HUES64 (cell line): Measurements from ENCODE around the gene PBOV1.

Experiments
- H3K27ac ChIP-seq: 2 replicates; pipeline ENCODE4 v1.7.0; 2013; ENCODE audit warnings: low read depth, low read length, inconsistent platforms
- H3K27me3 ChIP-seq: 2 replicates; pipeline ENCODE4 v1.6.1; 2013; ENCODE audit warnings: mild to moderate bottlenecking, low read length; ENCODE audit not compliant: insufficient read depth
- H3K36me3 ChIP-seq: 2 replicates; pipeline ENCODE4 v1.6.1; 2013; ENCODE audit warnings: mild to moderate bottlenecking, low read length; ENCODE audit not compliant: insufficient read depth
- H3K4me1 ChIP-seq: 2 replicates; pipeline ENCODE4 v1.6.1; 2013; ENCODE audit warnings: mild to moderate bottlenecking, low read length, moderate library complexity; ENCODE audit not compliant: insufficient read depth
- H3K4me3 ChIP-seq: 2 replicates; pipeline ENCODE4 v1.5.1; 2013; ENCODE audit warnings: mild to moderate bottlenecking, low read length, moderate library complexity
- H3K9ac ChIP-seq: 2 replicates; pipeline ENCODE4 v1.6.1; 2013; ENCODE audit warnings: mild to moderate bottlenecking, low read depth, low read length
- H3K9me3 ChIP-seq: 2 replicates; pipeline ENCODE4 v1.6.1; 2013; ENCODE audit warnings: low read depth, low read length; ENCODE audit not compliant: insufficient read depth
- WGBS: fragments of 150-250, 120-280 bp; methylation state at CpG from one replicate; pipeline ENCODE4 v1.1.7; 2013; ENCODE audit warnings: missing lambda C conversion rate; 5-methylcytosine and 5-hydroxymethylcytosine counted together

PBOV1 gene

DNA sequence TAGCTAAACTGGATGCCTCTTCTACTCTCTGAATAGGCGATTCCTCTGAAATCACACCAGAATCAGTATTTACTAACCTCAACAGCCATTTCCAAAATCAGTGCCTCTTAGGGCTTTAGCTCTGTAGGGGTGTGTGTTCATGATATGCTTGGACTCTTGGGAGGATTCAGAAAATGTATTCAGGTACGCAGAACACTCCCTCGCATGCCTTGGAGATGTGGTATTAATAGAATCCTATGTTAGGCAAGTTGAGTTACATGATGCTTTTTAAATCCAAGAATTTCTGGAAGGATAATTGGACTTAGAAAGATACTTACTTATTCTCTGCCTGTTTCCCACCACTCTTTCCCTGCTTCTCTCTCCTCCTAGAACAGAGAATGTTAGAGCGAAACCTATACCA is 31.8 kb upstream of the PBOV1 start:
- Histone ChIP-seq H3K9me3 (no peaks in the 10 kb centered on the region), H3K4me3 (no peak overlapping the region), H3K27ac (no peak overlapping the region), H3K9ac (no peak overlapping the region), H3K27me3 (no peaks in the 10 kb centered on the region), H3K4me1 (no peaks in the 10 kb centered on the region), H3K36me3 (no peaks in the 10 kb centered on the region; the same call in 1 of the 2 replicates)
- WGBS, result 96% methylated on average over 4 of the region's 4 CpGs

DNA sequence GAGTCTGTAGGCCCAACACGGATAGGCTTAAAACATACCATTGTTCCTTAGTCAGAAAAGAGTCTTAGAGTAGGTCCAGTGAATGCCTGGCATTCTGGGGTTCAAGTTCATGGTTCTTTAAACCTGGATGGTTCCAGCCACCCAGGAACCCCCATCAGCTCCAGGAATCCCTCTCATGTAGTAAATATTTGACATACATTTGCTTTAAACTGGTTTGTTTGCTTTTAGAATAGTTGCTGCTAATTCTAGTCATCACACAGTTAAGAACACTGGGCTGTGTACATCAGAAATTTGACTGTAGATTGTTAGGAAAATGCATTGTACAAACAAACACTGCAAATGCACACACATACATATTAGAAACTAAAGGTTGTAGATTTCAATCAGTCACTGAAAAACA is 30.6 kb upstream of the PBOV1 start:
- H3K4me3 ChIP-seq, result no peak overlapping the region
- H3K27ac ChIP-seq, result no peak overlapping the region
- 69% methylated on average over 1 of the region's 1 CpG for WGBS

DNA sequence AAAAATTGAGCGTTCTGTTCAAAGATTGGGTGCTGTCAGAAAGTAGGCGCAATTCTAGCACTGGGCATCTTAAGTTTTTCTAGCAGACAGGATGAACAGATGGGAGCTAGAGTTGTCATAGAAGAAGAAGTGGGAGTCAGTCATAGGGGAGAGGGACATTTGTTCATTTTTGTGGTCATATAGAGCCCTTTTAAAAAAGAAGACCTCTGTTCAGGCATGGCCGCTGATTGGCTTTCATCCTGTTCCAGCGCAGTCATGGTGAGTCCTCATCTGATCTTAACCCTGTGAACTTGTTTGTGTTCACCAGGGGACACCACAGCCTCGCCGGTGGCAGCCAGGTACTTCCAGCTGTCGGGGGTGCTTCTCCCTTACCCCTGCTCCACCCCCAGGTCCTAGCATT is 29.7 kb upstream of the PBOV1 start:
- 90% methylated on average over 7 of the region's 7 CpGs for WGBS
- Histone ChIP-seq H3K27me3 (no peaks in the 10 kb centered on the region), H3K9me3 (no peaks in the 10 kb centered on the region), H3K9ac (no peak overlapping the region), H3K4me3 (no peak overlapping the region), H3K27ac (no peak overlapping the region), H3K4me1 (no peaks in the 10 kb centered on the region), H3K36me3 (no peaks in the 10 kb centered on the region; the same call in 1 of the 2 replicates)

More for the DNA sequence above, 30.6 kb upstream of the PBOV1 start:
- Histone ChIP-seq H3K27me3 (no peaks in the 10 kb centered on the region), H3K4me1 (no peaks in the 10 kb centered on the region), H3K9ac (no peak overlapping the region), H3K36me3 (no peaks in the 10 kb centered on the region; the same call in 1 of the 2 replicates), H3K9me3 (no peaks in the 10 kb centered on the region)

DNA sequence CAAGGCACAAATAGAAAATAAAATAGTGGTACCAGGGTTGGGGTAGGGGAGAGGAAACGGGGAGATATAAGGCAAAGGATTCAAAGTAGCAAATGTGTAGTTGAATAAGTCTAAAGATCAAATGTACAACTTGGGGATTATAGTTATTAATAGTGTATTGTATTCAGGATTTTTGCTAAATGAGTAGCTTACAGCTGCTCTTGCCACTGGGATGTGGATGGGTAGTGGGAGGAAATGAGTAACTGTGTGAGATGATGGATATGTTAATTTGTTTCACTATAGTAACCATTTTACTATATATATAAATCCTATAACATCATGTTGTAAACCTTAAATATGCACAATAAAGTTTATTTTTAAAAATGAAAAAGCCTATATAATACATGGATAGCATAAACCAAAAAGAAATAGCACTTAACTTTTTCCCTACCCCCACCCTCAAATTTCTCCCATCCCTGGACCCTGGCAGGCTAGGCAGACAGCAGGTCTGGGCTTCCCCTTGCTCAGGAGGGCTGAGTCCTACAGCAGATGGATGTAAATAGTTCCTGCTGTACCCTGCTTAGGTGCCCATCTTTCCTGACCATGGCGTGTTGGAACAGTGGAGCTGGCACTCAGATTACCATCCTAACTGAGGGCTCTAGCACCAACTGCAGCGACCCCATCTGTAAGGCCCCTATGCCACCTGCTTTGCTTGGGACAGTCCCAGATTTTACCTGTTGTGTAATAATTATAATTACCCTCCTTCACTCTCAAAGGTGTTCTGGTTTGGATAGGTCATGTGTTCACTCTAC is 28.6 kb upstream of the PBOV1 start:
- H3K4me1 ChIP-seq, result no peaks in the 10 kb centered on the region
- no peak overlapping the region for H3K4me3 ChIP-seq
- no peaks in the 10 kb centered on the region; the same call in 1 of the 2 replicates for H3K36me3 ChIP-seq
- 94% methylated on average over 3 of the region's 3 CpGs for WGBS
- no peak overlapping the region for H3K9ac ChIP-seq
- H3K27me3 ChIP-seq, result no peaks in the 10 kb centered on the region
- no peaks in the 10 kb centered on the region for H3K9me3 ChIP-seq
- no peak overlapping the region for H3K27ac ChIP-seq

DNA sequence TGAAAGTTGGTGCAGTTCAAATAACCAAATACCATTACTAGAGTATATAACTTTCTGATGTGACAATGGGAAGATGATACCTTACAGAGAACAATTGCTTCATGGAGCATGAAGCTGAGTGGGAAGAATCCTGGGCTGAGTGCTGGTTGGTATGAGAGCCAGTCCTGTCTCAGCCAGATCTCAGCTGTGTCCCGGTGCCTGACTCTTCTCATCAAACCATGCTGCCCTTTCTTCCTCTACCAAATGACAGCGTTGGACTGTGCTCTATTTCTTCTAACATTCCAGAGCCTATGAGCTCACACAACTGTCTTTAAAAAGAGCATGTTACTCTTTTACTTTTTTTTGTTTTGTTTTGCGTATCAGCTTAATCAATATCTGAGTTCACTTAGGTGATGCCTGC is 27.5 kb upstream of the PBOV1 start:
- Histone ChIP-seq H3K27ac (no peak overlapping the region), H3K9ac (no peak overlapping the region), H3K4me3 (no peak overlapping the region), H3K27me3 (no peaks in the 10 kb centered on the region), H3K9me3 (no peaks in the 10 kb centered on the region), H3K4me1 (no peaks in the 10 kb centered on the region), H3K36me3 (no peaks in the 10 kb centered on the region)
- 92% methylated on average over 3 of the region's 3 CpGs for WGBS

DNA sequence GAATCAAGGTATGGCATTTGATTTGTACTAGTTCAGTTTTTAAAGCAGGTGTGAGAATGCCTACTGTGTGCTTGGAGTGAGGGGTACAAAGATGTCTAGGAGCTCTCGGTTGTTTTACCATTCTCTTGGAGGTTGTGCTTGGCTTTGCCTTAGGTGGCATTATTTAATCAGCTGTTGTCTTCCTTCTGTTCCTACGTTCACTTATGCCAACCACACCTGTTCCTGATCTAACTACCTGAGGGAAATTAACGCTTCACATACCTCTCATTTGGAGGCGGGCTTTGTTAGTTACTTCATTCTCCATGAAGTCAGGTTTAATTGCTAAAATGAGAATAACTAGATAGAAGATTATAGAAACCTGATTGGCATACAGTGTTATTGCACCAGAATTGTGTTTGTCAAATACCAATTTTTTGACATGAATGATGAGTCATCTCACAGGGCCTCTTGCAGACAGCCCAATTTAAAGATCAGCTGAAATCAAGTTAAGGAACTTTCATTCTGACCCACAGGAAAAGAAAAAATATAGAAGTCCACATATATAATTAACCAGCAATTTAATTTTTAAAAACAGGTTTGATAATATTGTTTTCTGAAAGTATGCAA is 24.8 kb upstream of the PBOV1 start:
- Histone ChIP-seq H3K4me3 (no peak overlapping the region), H3K27me3 (no peaks in the 10 kb centered on the region), H3K27ac (no peak overlapping the region), H3K9me3 (no peaks in the 10 kb centered on the region), H3K4me1 (no peaks in the 10 kb centered on the region), H3K36me3 (0 out of 2 replicates have a peak, but pooled peaks cover 3% of the 10 kb centered on the region), H3K9ac (no peak overlapping the region)
- WGBS, result 94% methylated on average over 4 of the region's 4 CpGs

DNA sequence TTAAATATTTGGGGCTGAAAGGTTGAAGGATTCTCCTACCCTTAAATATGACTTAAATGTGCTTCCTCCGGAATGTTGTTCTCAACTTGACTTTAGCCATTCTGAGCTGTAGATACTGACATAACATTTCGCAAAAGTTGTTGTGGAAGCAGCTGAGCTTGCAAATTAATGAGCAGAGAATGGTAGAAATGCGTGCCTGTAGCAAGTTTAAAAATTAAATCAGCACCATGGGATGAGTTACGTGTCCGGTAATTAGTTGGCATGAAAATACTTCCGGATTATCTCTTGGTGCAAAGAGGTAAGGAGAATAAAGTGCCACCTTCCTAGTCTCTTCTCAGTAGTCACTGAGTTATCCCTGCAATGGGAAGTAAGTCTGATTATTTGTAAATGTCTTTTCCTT is 23.6 kb upstream of the PBOV1 start:
- no peak overlapping the region for H3K27ac ChIP-seq
- H3K9me3 ChIP-seq, result no peaks in the 10 kb centered on the region
- peaks cover 10% of the 10 kb centered on the region for H3K4me1 ChIP-seq
- no peak overlapping the region for H3K9ac ChIP-seq
- 92% methylated on average over 6 of the region's 6 CpGs for WGBS
- H3K4me3 ChIP-seq, result no peak overlapping the region
- H3K36me3 ChIP-seq, result 0 out of 2 replicates have a peak, but pooled peaks cover 3% of the 10 kb centered on the region
- H3K27me3 ChIP-seq, result no peaks in the 10 kb centered on the region

DNA sequence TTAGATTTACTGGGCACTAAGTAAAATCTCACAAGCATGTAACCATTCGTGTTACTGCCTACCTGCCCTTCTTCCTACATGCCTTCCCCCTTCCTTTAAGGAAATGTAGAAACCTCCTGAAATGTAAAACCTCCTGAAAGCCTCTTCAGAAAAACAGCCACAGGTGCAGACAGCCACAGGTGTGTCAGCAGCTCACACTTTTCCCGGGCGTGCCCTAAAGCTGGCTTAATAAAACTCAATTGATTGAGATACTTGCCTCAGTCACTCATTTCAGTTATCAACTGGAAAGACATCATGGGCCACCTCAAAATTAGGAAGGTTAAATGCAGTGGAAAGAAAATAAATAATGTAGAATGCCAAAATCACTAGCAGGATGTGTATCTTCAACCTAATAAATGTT is 23.1 kb upstream of the PBOV1 start:
- WGBS, result 82% methylated on average over 3 of the region's 3 CpGs
- no peak overlapping the region for H3K27ac ChIP-seq
- H3K9me3 ChIP-seq, result no peaks in the 10 kb centered on the region
- H3K36me3 ChIP-seq, result 0 out of 2 replicates have a peak, but pooled peaks cover 3% of the 10 kb centered on the region
- peaks cover 10% of the 10 kb centered on the region for H3K4me1 ChIP-seq
- no peaks in the 10 kb centered on the region for H3K27me3 ChIP-seq
- H3K9ac ChIP-seq, result no peak overlapping the region
- H3K4me3 ChIP-seq, result no peak overlapping the region

DNA sequence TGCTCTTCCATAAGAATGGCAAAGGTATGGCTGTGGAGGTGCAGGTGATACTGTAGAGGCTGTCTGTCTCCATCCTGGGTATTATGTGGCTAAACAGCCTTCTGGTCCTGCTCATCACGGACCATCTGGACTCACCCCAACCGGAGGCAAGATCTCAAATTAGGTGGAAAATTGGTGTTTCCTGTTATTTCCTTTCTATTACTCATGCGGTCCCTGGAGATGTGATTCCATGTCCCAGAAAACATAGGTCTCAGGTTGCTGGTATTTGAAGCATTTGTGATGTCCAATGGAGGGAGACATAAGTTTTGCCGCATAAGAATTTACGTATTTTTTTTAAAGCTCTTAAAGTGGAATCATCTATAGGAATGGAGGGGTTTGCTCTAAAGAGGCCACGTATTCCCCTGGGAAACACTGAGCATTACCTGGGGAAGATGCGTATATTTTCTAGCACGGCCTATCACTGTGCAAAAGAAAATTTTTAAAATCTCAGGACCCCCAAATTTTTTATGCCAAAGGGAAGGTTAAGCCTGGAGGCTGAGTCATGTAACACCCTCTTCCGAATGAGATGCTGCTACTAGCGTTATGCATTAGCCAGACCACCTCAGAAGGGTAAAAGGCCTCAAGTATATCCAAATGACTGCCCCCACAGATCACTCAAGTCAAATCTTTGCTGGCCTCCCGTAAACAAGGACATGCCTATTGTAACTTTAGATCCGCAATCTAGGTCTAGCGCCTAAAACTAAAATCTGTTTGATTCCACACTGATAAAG is 22.4 kb upstream of the PBOV1 start:
- H3K4me3 ChIP-seq, result no peak overlapping the region
- no peaks in the 10 kb centered on the region for H3K9me3 ChIP-seq
- peaks cover 10% of the 10 kb centered on the region for H3K4me1 ChIP-seq
- 92% methylated on average over 13 of the region's 13 CpGs for WGBS
- H3K9ac ChIP-seq, result no peak overlapping the region
- no peak overlapping the region for H3K27ac ChIP-seq
- H3K36me3 ChIP-seq, result 0 out of 2 replicates have a peak, but pooled peaks cover 3% of the 10 kb centered on the region
- no peaks in the 10 kb centered on the region for H3K27me3 ChIP-seq

DNA sequence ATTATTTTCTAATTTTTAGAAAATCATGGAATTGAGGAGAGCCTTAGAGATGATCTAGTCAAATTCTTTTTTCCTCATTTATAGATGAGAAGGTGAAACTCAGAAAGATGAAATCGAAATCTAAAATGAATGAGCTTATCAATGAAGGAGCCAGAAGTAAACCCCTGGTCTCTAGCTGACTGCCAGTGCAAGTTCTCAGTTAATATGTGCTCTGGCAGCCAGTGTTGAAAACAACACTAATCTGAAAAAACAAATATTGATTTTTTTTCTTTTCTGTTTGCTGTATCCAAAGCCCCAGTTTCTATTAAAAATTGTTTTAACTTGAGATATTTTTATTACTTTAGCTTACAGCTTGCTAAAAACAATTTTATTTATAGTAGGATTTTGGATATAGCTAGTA is 21.5 kb upstream of the PBOV1 start:
- no peak overlapping the region for H3K9ac ChIP-seq
- no peak overlapping the region for H3K27ac ChIP-seq
- H3K36me3 ChIP-seq, result 0 out of 2 replicates have a peak, but pooled peaks cover 3% of the 10 kb centered on the region
- H3K4me3 ChIP-seq, result no peak overlapping the region
- H3K9me3 ChIP-seq, result no peaks in the 10 kb centered on the region
- WGBS, result 92% methylated on average over 1 of the region's 1 CpG
- H3K27me3 ChIP-seq, result no peaks in the 10 kb centered on the region
- H3K4me1 ChIP-seq, result peaks cover 10% of the 10 kb centered on the region

DNA sequence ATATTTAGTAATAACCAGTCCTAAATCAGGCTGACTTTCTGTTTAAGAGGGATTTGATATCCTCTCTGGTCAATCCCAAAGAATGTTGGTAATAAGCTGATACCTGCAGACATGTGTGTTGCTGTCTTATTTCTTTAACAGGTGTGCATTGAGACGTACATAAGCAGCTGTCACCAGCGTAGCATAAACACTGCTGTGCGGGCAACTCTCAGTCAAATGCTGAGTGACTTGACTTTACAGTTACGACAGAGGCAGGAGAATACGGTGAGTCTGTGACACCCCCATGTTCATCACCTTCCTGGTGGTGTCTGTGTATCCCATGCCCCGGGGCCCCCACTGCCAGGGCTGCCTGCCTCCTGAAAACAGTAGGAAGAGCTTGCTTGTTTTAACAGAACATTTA is 20.1 kb upstream of the PBOV1 start:
- Histone ChIP-seq H3K27ac (no peak overlapping the region), H3K9me3 (no peaks in the 10 kb centered on the region), H3K4me1 (peaks cover 10% of the 10 kb centered on the region), H3K27me3 (no peaks in the 10 kb centered on the region), H3K36me3 (0 out of 2 replicates have a peak, but pooled peaks cover 3% of the 10 kb centered on the region), H3K4me3 (no peak overlapping the region), H3K9ac (no peak overlapping the region)
- WGBS, result 95% methylated on average over 6 of the region's 6 CpGs
